Keratinocyte (primary cell): ENCODE measurements around the gene LSAMP. TPM values are rescaled to one million over a fixed set of nuclear protein-coding genes. Genes with fewer than 3 reads are reported as not detected.

Experiments used
- DNase-seq: peaks from one replicate; pipeline ENCODE4 v3.0.0-alpha.2; 2011; ENCODE audit warnings: low read depth, missing footprints, low spot score
- FAIRE-seq: peaks from 2 replicates; lab custom pipeline; 2011; peaks lifted over from hg19 to GRCh38; lab: Jason Lieb, UNC
- H2AFZ ChIP-seq: 2 replicates; pipeline ENCODE4 v1.6.0; 2012; ENCODE audit warnings: low read length, control low read depth, inconsistent platforms; ENCODE audit not compliant: control insufficient read depth
- H3K27ac ChIP-seq: 2 replicates; pipeline ENCODE4 v1.5.1; 2011; ENCODE audit warnings: low read length; ENCODE audit not compliant: control insufficient read depth, insufficient read depth
- H3K27me3 ChIP-seq: 3 replicates; pipeline ENCODE4 v1.6.0; 2011; ENCODE audit warnings: low read length; ENCODE audit not compliant: control insufficient read depth, insufficient read depth; ENCODE audit errors: extremely low read depth
- H3K36me3 ChIP-seq, 2 experiments: 2 replicates in 1 of 2; 3 replicates in 1 of 2; pipeline ENCODE4 v1.5.1; 2011; ENCODE audit warnings: low read length in 2 of 2, mild to moderate bottlenecking in 1 of 2; ENCODE audit not compliant: control insufficient read depth in 2 of 2, insufficient read depth in 2 of 2; ENCODE audit errors: extremely low read depth in 1 of 2
- H3K4me1 ChIP-seq: 3 replicates; pipeline ENCODE4 v1.5.1; 2011; ENCODE audit warnings: low read length; ENCODE audit not compliant: control insufficient read depth, insufficient read depth; ENCODE audit errors: extremely low read depth
- H3K4me2 ChIP-seq: 3 replicates; pipeline ENCODE4 v1.6.0; 2011; ENCODE audit warnings: low read depth, low read length; ENCODE audit not compliant: control insufficient read depth, insufficient read depth; ENCODE audit errors: extremely low read depth
- H3K4me3 ChIP-seq, 3 experiments: fragments of 200-600 bp in 1 of 3; sonication (generic) in 1 of 3; 2 replicates in 2 of 3; 3 replicates in 1 of 3; pipeline ENCODE4 v1.5.1; 2011 to 2016; ENCODE audit warnings: low read length in 3 of 3, mild to moderate bottlenecking in 3 of 3, control low read depth in 2 of 3, inconsistent platforms in 1 of 3, low read depth in 1 of 3, mixed read lengths in 1 of 3, mixed run types in 1 of 3, moderate library complexity in 1 of 3; ENCODE audit not compliant: control insufficient read depth in 2 of 3, insufficient read depth in 2 of 3; ENCODE audit errors: extremely low read depth in 1 of 3
- H3K79me2 ChIP-seq: 2 replicates; pipeline ENCODE4 v1.6.0; 2012; ENCODE audit warnings: low read length; ENCODE audit not compliant: control insufficient read depth, insufficient read depth
- H3K9ac ChIP-seq: 3 replicates; pipeline ENCODE4 v1.6.0; 2011; ENCODE audit warnings: low read length; ENCODE audit not compliant: control insufficient read depth, insufficient read depth; ENCODE audit errors: extremely low read depth
- H3K9me1 ChIP-seq: 3 replicates; pipeline ENCODE4 v1.6.0; 2011; ENCODE audit warnings: low read length; ENCODE audit not compliant: control insufficient read depth, insufficient read depth; ENCODE audit errors: extremely low read depth
- H3K9me3 ChIP-seq: 2 replicates; pipeline ENCODE4 v1.5.1; 2012; ENCODE audit warnings: low read depth, low read length; ENCODE audit not compliant: control insufficient read depth
- H4K20me1 ChIP-seq: 3 replicates; pipeline ENCODE4 v1.6.0; 2011; ENCODE audit warnings: low read length; ENCODE audit not compliant: control insufficient read depth, insufficient read depth; ENCODE audit errors: extremely low read depth
- EZH2 ChIP-seq: IDR thresholded peaks from one replicate; pipeline ENCODE4 v1.6.1; 2012; ENCODE audit warnings: inconsistent platforms, mild to moderate bottlenecking, low read length, moderate library complexity
- dilution Hi-C: fragments of 300-500 bp; cut with MboI; formaldehyde crosslinking; loops from one replicate; pipeline ENCODE4 v1.7.0; 2020; ENCODE audit warnings: low sequenced_read_pairs; ENCODE audit not compliant: extremely low pct_ligation_motif_present
- polyA plus RNA-seq, 5 experiments: library from polyadenylated mRNA; depleted of rRNA in 3 of 5; stranded (reverse) in 3 of 5; stranded (forward) in 1 of 5; unstranded in 1 of 5; fragments of >200 nt; gene quantifications; 1 replicate in 1 of 5; 2 replicates in 3 of 5; 3 replicates in 1 of 5; pipeline versions ENCODE4 v1.2.1 to v1.2.3, GENCODE V29; 2011 to 2012; ENCODE audit warnings: missing spikeins in 2 of 5, low read depth in 1 of 5, low replicate concordance in 1 of 5
- TF ChIP-seq, protein P1 (sequence below), 3 experiments: IDR thresholded peaks in 1 of 3; conservative IDR thresholded peaks in 1 of 3; optimal IDR thresholded peaks in 1 of 3; 2 replicates in 2 of 3; 3 replicates in 1 of 3; pipeline versions ENCODE3 to v1.5.1; 2011; ENCODE audit warnings: low read length in 3 of 3, mild to moderate bottlenecking in 3 of 3, moderate library complexity in 2 of 3, control low read depth in 1 of 3, inconsistent platforms in 1 of 3; ENCODE audit not compliant: insufficient read depth in 2 of 3; ENCODE audit errors: extremely low read depth in 1 of 3

LSAMP gene
- polyA plus RNA-seq, 1 donor (not counting 4 experiments of a cell fraction or from before 2014, with no cell fraction given), result 0.12 TPM

DNA sequence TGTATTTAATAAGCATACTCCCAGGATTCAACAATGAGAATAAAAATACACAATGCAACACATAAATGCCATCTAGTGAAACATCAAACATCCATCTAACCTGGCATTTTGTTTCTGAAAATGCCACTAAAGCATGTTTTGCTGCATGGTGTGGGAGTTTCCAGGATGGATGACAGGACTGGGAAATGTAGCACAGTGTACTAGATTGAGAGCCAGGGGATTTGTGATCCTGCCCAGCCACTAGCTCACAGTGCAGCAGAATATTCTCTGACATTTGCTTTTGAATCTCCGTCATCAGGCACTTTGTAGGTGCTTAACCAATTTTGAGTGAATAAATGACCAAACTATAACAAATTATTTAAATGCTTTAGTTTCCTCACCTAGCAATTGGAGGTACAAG, 417.1 kb downstream of the LSAMP start:
- H3K79me2 ChIP-seq, result no peaks in the 10 kb centered on the region
- no peaks in the 10 kb centered on the region for H4K20me1 ChIP-seq
- DNase-seq, result no peak
- FAIRE-seq, result no peak
- H3K27me3 ChIP-seq, result no peaks in the 10 kb centered on the region
- H3K4me3 ChIP-seq, result no peak overlapping the region
- dilution Hi-C loops, result no loop called here
- peaks cover 9% of the 10 kb centered on the region for H3K4me1 ChIP-seq
- no peak for TF ChIP-seq EZH2
- TF ChIP-seq, protein P1, sequence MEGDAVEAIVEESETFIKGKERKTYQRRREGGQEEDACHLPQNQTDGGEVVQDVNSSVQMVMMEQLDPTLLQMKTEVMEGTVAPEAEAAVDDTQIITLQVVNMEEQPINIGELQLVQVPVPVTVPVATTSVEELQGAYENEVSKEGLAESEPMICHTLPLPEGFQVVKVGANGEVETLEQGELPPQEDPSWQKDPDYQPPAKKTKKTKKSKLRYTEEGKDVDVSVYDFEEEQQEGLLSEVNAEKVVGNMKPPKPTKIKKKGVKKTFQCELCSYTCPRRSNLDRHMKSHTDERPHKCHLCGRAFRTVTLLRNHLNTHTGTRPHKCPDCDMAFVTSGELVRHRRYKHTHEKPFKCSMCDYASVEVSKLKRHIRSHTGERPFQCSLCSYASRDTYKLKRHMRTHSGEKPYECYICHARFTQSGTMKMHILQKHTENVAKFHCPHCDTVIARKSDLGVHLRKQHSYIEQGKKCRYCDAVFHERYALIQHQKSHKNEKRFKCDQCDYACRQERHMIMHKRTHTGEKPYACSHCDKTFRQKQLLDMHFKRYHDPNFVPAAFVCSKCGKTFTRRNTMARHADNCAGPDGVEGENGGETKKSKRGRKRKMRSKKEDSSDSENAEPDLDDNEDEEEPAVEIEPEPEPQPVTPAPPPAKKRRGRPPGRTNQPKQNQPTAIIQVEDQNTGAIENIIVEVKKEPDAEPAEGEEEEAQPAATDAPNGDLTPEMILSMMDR (optimal IDR thresholded peaks at IDR 0.05 in 1 of 3, IDR thresholded peaks at IDR 0.05 in 1 of 3, conservative IDR thresholded peaks at IDR 0.05 in 1 of 3; ENCODE audit: extremely low read depth in 1 of 3, insufficient read depth in 2 of 3, low read length in 3 of 3), result no peak
- no peaks in the 10 kb centered on the region for H3K36me3 ChIP-seq
- H3K4me2 ChIP-seq, result no peak overlapping the region
- no peaks in the 10 kb centered on the region for H3K9me3 ChIP-seq
- no peaks in the 10 kb centered on the region for H3K9me1 ChIP-seq
- H3K27ac ChIP-seq, result no peak overlapping the region
- H3K9ac ChIP-seq, result no peak overlapping the region
- H2AFZ ChIP-seq, result no peak overlapping the region

DNA sequence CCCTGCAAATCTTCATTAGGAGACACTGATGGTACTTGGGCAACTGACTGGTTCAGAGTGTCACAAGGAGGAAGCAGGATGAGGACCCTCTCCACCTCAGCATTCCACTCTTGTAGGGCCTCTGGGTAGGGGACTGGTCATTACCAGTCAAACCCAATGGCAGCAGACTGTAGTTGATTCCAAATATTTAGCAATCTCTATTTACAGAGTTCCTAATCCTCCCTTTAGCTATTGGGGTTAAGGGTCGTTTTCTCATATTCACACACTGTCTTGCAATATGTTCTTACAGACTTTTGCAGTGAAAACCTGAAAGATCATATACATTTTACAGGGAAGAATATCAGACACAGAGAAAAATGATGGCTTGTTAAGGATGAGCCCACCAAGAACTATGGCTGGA, 424.3 kb downstream of the LSAMP start:
- Histone ChIP-seq H3K4me2 (no peak overlapping the region), H3K9ac (no peak overlapping the region), H3K79me2 (no peaks in the 10 kb centered on the region), H3K27me3 (no peaks in the 10 kb centered on the region), H3K27ac (no peak overlapping the region), H3K4me3 (no peak overlapping the region), H3K36me3 (no peaks in the 10 kb centered on the region), H2AFZ (no peak overlapping the region), H4K20me1 (no peaks in the 10 kb centered on the region), H3K9me3 (no peaks in the 10 kb centered on the region), H3K9me1 (no peaks in the 10 kb centered on the region), H3K4me1 (peaks cover 3% of the 10 kb centered on the region)
- dilution Hi-C loops, result no loop called here
- DNase-seq (no peak), FAIRE-seq (no peak)
- TF ChIP-seq EZH2, result no peak
- TF ChIP-seq, protein P1 (optimal IDR thresholded peaks at IDR 0.05 in 1 of 3, IDR thresholded peaks at IDR 0.05 in 1 of 3, conservative IDR thresholded peaks at IDR 0.05 in 1 of 3; ENCODE audit: extremely low read depth in 1 of 3, insufficient read depth in 2 of 3, low read length in 3 of 3), result no peak
